ENCODE results near the gene THSD4. TPM values are rescaled to one million over a fixed set of nuclear protein-coding genes. Genes with fewer than 3 reads are reported as not detected.

THSD4 gene
- polyA plus RNA-seq, 1 experiment, result 18.8 TPM

- no peaks in the 10 kb centered on the region for H3K27me3 ChIP-seq (ENCODE audit: control insufficient read depth, insufficient read depth, low read length)
- POLR2A ChIA-PET, result no interaction called here
- DNase-seq (ENCODE audit: low read depth), result no peak
- TF ChIP-seq CTCF (IDR thresholded peaks at IDR 0.05; ENCODE audit: insufficient read depth, low read depth, low read length), result no peak
- CTCF ChIA-PET, result interaction anchor here (2.5 kb wide), 1 partner anchor 11 kb away, joined by 13 read pairs; no protein-coding TSS in a partner anchor
- H3K36me3 ChIP-seq (ENCODE audit: control insufficient read depth, insufficient read depth, low read length), result no peaks in the 10 kb centered on the region
- H3K4me3 ChIP-seq (ENCODE audit: low read depth, low read length), result no peak overlapping the region
These were observed 381.2 kb downstream of the THSD4 start for GRCh38 chr15:71496336-71496955.

GRCh38 chr15:71501344-71502076 is 386.2 kb downstream of the THSD4 start:
- no peak for DNase-seq (ENCODE audit: low read depth)
- H3K4me3 ChIP-seq (ENCODE audit: low read depth, low read length), result no peak overlapping the region
- TF ChIP-seq CTCF (IDR thresholded peaks at IDR 0.05; ENCODE audit: insufficient read depth, low read depth, low read length), result no peak
- no peaks in the 10 kb centered on the region for H3K27me3 ChIP-seq (ENCODE audit: control insufficient read depth, insufficient read depth, low read length)
- no peaks in the 10 kb centered on the region for H3K36me3 ChIP-seq (ENCODE audit: control insufficient read depth, insufficient read depth, low read length)
- CTCF ChIA-PET, result no interaction called here
- POLR2A ChIA-PET, result no interaction called here

- CTCF ChIA-PET, result no interaction called here
- POLR2A ChIA-PET, result no interaction called here
These were observed 386.8 kb downstream of the THSD4 start for GRCh38 chr15:71502077-71502432.

GRCh38 chr15:71505962-71506361 is 390.7 kb downstream of the THSD4 start:
- ChIA-PET CTCF (interaction anchor here (1.5 kb wide), 1 partner anchor 275 kb away, joined by 3 read pairs; no protein-coding TSS in a partner anchor), POLR2A (no interaction called here)
- H3K4me3 ChIP-seq (ENCODE audit: low read depth, low read length), result no peak overlapping the region
- no peaks in the 10 kb centered on the region for H3K36me3 ChIP-seq (ENCODE audit: control insufficient read depth, insufficient read depth, low read length)
- TF ChIP-seq CTCF (IDR thresholded peaks at IDR 0.05; ENCODE audit: insufficient read depth, low read depth, low read length), result no peak
- no peaks in the 10 kb centered on the region for H3K27me3 ChIP-seq (ENCODE audit: control insufficient read depth, insufficient read depth, low read length)
- DNase-seq (ENCODE audit: low read depth), result no peak

More at GRCh38 chr15:71502077-71502432, 386.8 kb downstream of the THSD4 start:
- H3K36me3 ChIP-seq (ENCODE audit: control insufficient read depth, insufficient read depth, low read length), result no peaks in the 10 kb centered on the region
- DNase-seq (ENCODE audit: low read depth), result no peak
- H3K27me3 ChIP-seq (ENCODE audit: control insufficient read depth, insufficient read depth, low read length), result no peaks in the 10 kb centered on the region
- no peak for TF ChIP-seq CTCF (IDR thresholded peaks at IDR 0.05; ENCODE audit: insufficient read depth, low read depth, low read length)
- no peak overlapping the region for H3K4me3 ChIP-seq (ENCODE audit: low read depth, low read length)

GRCh38 chr15:71506946-71507345 is 391.7 kb downstream of the THSD4 start:
- ChIA-PET CTCF (no interaction called here), POLR2A (no interaction called here)
- no peak for TF ChIP-seq CTCF (IDR thresholded peaks at IDR 0.05; ENCODE audit: insufficient read depth, low read depth, low read length)
- DNase-seq (ENCODE audit: low read depth), result no peak
- Histone ChIP-seq H3K4me3 (ENCODE audit: low read depth, low read length) (no peak overlapping the region), H3K27me3 (ENCODE audit: control insufficient read depth, insufficient read depth, low read length) (no peaks in the 10 kb centered on the region), H3K36me3 (ENCODE audit: control insufficient read depth, insufficient read depth, low read length) (no peaks in the 10 kb centered on the region)

All from BJ (cell line).